GM21360 (cell line): Measurements from ENCODE around the gene CTBP1.

Source experiments
- ATAC-seq: cut with Tn5 transposase; IDR thresholded peaks from one replicate; pipeline ENCODE4 v1.9.1; 2021; ENCODE audit warnings: mild to moderate bottlenecking, moderate library complexity; ENCODE audit not compliant: unreplicated experiment

The CTBP1 gene

GRCh38 chr4:1285151-1285789, 36.3 kb upstream of the CTBP1 start:
- no peak for ATAC-seq

DNA sequence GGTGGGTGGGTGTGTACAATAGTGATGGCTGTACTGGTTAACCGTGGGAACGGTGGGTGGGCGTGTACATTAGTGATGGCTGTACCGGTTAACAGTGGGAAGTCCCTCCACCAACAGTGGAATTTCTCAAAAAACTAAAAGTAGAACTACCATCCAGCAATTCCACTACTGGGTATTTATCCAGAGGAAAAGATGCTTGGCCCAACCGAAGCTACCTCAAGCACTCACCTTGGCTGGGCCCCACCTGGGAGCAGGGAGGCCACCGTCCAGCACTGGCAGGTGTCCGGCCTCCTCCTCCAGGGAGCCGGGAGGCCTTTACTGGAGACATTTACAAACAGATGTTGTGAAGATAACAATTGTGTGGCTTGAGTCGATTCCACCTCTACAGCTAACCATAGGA, 34.8 kb upstream of the CTBP1 start:
- ATAC-seq: no peak

DNA sequence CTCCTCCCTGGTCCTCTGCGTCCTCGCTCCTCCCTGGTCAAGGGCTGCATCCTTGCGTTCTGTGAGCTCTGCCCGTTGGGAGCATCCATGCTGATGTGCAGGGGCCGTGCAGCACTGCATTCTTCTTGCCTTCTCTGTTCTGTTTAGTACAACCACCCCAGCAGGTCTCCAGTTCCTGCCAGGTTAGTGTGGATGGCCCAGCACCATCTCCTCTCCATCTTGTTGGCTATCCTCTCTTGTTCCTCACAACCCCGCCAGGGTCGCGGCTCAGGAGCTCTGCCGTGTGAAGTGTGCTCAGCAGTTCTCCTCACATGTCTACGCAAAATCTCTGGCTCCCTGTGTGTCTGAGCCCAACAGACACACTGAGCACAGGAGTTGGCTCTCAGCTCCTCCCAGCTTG, 30.3 kb upstream of the CTBP1 start:
- no peak for ATAC-seq

DNA sequence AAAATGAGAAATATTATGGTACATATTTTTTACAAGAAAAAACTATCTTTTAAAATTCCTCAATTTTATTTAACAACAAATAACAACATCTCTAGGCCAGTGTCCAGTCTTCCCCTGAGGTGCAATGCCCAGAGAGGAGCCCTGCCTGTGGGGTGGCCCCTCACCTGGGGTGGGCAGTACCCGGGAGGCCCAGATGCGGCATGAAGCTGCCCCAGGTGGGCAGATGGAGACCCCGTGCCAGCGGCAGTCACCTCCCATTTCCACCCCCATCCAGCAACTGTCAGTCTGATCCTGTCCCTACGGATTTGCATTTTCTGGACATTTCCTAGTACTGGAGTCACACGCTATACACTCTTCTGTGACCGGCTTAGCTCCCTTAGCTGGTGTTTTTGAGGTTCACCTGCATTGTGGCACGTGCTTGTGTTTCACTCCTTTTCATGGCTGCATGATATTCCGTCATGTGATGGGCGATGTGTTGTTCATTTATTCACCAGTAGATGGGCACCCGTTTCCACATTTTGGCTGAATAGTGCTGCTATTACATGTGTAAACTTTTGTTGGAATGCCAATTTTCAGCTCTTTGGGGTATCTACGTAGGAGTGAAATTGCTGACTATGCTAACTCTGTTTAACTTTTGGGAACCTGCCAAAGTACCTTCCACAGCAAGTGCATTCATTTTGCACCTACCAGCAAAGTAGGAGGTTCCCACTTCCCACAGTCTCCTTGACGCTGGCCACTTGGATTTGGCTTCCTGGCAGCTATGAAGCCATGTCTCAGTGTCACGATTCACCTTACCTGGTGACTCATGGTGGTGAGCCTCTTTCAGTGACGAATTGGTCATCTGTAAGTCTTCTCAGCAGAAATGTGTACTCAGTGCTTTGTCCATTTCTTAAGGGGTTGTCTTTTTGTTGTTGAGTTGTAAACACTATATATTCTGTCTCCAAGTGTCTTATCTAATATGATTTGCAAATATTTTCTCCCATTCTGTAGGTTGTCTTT, 29.0 kb upstream of the CTBP1 start:
- no peak for ATAC-seq

GRCh38 chr4:1276984-1277383, 28.1 kb upstream of the CTBP1 start:
- no peak for ATAC-seq

DNA sequence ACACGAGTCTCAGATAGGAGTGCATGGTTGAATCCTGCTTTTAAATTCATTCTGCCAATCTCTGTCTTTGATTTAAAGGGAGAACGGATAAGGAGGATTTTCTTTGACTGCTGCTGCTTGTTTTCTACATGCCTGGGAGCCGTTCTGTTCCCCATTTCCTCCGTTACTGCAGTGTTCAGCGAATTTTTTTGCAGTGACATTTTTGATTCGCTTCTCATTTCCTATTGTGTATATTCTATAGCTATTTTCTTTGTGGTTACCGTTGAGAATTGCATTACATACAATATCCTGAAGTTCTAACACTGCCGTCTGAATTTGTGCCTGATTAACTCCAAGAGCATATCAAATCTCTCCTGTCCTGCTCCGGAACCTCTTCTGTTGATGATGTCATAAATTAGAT, 25.9 kb upstream of the CTBP1 start:
- ATAC-seq: no peak

- ATAC-seq: no peak
Observed at GRCh38 chr4:1271686-1272085, 22.8 kb upstream of the CTBP1 start.

GRCh38 chr4:1269209-1269608, 20.3 kb upstream of the CTBP1 start:
- no peak for ATAC-seq

- no peak for ATAC-seq
Observed at GRCh38 chr4:1266881-1267763, 18.2 kb upstream of the CTBP1 start.

DNA sequence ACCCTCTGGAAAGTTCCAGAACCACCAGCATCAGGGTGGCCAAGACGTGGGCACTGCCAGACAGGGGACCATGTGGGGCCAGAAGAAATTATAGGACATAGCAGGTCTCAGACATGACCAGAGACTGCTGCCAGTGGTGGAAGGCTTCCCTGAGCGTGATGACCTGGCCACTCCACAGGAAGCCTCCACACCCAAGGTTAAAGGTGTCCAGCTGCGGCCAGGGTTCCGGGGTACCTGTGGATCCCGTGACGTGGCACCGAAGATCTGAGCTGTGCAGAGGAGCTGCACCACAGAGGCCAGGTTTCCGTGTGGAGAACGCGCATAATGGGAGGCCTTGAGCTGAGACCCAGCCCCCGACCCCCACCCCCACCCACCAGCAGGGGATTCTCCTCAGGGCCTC, 16.4 kb upstream of the CTBP1 start:
- ATAC-seq: no peak

GRCh38 chr4:1264942-1265341, 16.0 kb upstream of the CTBP1 start:
- no peak for ATAC-seq

- no peak for ATAC-seq
Observed at GRCh38 chr4:1261107-1261928, 12.4 kb upstream of the CTBP1 start.

- no peak for ATAC-seq
Observed at GRCh38 chr4:1260418-1261106, 11.6 kb upstream of the CTBP1 start.

DNA sequence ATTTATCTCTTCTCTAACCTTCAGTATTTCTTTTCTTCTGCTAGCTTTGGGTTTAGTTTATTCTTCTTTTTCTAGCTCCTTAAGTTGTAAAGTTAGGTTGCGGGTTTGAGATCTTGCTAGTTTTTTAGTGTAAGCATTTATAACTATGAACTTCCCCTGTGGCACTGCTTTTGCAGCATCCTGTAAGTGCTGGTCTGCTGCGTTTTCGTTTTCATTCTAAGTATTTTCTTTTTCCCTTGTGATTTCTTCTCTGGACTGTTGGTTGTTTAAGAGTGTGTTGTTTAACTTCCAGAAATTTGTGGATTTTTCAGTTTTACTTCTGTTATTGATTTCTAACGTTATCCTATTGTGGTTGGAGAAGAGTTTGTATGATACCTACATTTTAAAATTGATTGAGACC, 11.0 kb upstream of the CTBP1 start:
- no peak for ATAC-seq

GRCh38 chr4:1258457-1258856, 9.5 kb upstream of the CTBP1 start:
- ATAC-seq: no peak

DNA sequence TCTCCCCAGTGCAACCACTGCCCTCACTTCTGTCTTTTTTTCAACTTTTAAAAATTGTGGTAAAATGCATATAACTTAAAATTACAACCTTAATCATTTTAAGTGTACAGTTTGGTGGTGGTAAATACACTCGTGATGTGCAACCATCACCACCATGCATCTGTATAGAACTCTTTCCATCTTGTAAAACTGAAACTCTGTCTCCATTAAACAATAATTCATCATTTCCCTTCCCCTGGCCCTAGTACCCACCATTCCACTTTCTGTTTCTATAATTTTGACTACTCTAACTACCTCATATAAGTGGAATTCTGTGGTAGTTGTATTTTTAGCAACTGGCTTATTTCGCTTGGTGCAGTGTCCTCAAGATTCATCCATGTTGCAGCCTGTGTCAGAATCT, 6.8 kb upstream of the CTBP1 start:
- no peak for ATAC-seq

DNA sequence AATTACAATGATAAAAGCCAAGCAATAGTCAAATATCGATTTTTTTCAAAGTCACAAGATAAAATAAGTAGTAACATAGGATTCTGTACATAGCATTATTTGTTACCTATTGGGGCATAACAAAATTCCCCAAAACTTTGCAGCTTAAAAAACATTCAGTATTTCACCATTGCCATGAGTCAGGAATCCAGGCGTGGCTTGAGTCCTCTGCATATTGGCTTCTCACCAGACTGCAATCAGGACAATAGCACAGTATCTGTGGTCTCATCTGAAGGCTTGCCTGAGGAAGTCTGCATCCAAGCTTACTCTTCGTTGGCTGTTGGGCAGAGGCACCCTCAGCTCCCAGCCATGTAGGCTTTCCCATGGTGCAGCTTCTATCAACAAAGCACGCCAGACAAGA, 6.2 kb upstream of the CTBP1 start:
- ATAC-seq: no peak

DNA sequence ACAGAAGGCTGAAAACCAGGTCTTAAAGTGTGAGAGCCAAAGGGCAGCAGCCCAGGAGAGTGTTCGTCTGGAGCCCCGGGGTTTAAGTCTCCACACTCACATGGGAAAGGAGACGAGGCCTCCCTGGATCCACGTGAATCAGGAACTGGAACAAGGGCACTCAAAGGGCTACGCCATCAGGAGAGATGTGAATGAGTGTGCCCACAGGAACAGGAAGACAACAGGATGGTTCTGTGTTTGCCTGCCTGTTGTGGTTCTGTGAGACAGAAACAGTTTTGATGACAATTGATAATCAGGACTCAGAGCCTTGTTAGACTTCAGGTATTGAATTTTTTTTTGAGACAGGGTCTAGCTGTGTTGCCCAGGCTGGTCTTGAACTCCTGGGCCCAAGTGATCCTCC, 4.9 kb upstream of the CTBP1 start:
- no peak for ATAC-seq

- no peak for ATAC-seq
Observed at GRCh38 chr4:1252928-1253492, 4.1 kb upstream of the CTBP1 start.

- ATAC-seq: no peak
Observed at GRCh38 chr4:1251773-1252066, 2.8 kb upstream of the CTBP1 start.
